HepG2 (cell line): ENCODE results near the gene DSTN. TPM values are rescaled to one million over a fixed set of nuclear protein-coding genes. Genes with fewer than 3 reads are reported as not detected.

ENCODE experiments used
- EP300 ChIP-seq, 3 experiments: sonication (generic) in 1 of 3; formaldehyde crosslinking in 1 of 3; IDR thresholded peaks; 2 replicates each; pipeline versions ENCODE4 v1.5.1 to v1.6.1; 2011 to 2020; ENCODE audit warnings: low read depth in 2 of 3, low read length in 2 of 3, borderline replicate concordance in 1 of 3, improper control_type of control experiment in 1 of 3, mild to moderate bottlenecking in 1 of 3, missing genetic modification reagents in 1 of 3, moderate library complexity in 1 of 3
- HNF4G ChIP-seq, 2 experiments: sonication (generic) in 1 of 2; formaldehyde crosslinking in 1 of 2; IDR thresholded peaks; 2 replicates each; pipeline versions ENCODE4 v1.4.0 to v1.6.1; 2011 to 2020; ENCODE audit warnings: borderline replicate concordance in 2 of 2, low read depth in 2 of 2, mild to moderate bottlenecking in 2 of 2, low read length in 1 of 2, missing genetic modification reagents in 1 of 2, moderate library complexity in 1 of 2
- IRF2 ChIP-seq: IDR thresholded peaks from 2 replicates; pipeline ENCODE4 v1.6.1; 2018; ENCODE audit warnings: missing genetic modification reagents, missing compliant biosample characterization
- KLF9 ChIP-seq: IDR thresholded peaks from 2 replicates; pipeline ENCODE4 v1.6.1; 2016; ENCODE audit warnings: low read depth
- MYNN ChIP-seq: sonication (generic); formaldehyde crosslinking; IDR thresholded peaks from 2 replicates; pipeline ENCODE4 v1.4.0; 2020; ENCODE audit warnings: mild to moderate bottlenecking, low read depth, missing genetic modification reagents
- ONECUT2 ChIP-seq: sonication (generic); formaldehyde crosslinking; IDR thresholded peaks from 2 replicates; pipeline ENCODE4 v1.4.0; 2020; ENCODE audit warnings: missing genetic modification reagents
- PBX2 ChIP-seq: IDR thresholded peaks from 2 replicates; pipeline ENCODE4 v1.6.1; 2016; ENCODE audit warnings: control low read depth
- POLR2A ChIP-seq, 2 experiments: IDR thresholded peaks; 2 replicates each; pipeline ENCODE4 v1.6.1; 2011; ENCODE audit warnings: low read depth in 2 of 2, low read length in 2 of 2, mild to moderate bottlenecking in 1 of 2, moderate library complexity in 1 of 2; ENCODE audit not compliant: insufficient read depth in 1 of 2
- RCOR2 ChIP-seq: IDR thresholded peaks from 2 replicates; pipeline ENCODE4 v1.6.1; 2016; ENCODE audit warnings: missing biosample characterization, missing genetic modification reagents
- REPIN1 ChIP-seq: sonication (generic); formaldehyde crosslinking; IDR thresholded peaks from 2 replicates; pipeline ENCODE4 v1.8.0; 2022; ENCODE audit warnings: missing genetic modification reagents, low read depth, mild to moderate bottlenecking, borderline replicate concordance
- SNAI1 ChIP-seq: sonication (generic); formaldehyde crosslinking; IDR thresholded peaks from 2 replicates; pipeline ENCODE4 v1.5.0; 2020; ENCODE audit warnings: mild to moderate bottlenecking, missing genetic modification reagents, borderline replicate concordance
- STAT5B ChIP-seq: sonication (generic); formaldehyde crosslinking; IDR thresholded peaks from 2 replicates; pipeline ENCODE4 v1.4.0; 2020; ENCODE audit warnings: missing genetic modification reagents
- TBX2 ChIP-seq: sonication (generic); formaldehyde crosslinking; IDR thresholded peaks from 2 replicates; pipeline ENCODE4 v1.5.0; 2020; ENCODE audit warnings: missing genetic modification reagents, mild to moderate bottlenecking, borderline replicate concordance
- TERF1 ChIP-seq: sonication (generic); formaldehyde crosslinking; IDR thresholded peaks from 2 replicates; pipeline ENCODE4 v1.8.0; 2022; ENCODE audit warnings: mild to moderate bottlenecking, missing genetic modification reagents, moderate library complexity
- WIZ ChIP-seq: sonication (generic); formaldehyde crosslinking; IDR thresholded peaks from 2 replicates; pipeline ENCODE4 v1.5.1; 2020; ENCODE audit warnings: mild to moderate bottlenecking, missing genetic modification reagents
- ZMAT5 ChIP-seq: sonication (generic); formaldehyde crosslinking; IDR thresholded peaks from 2 replicates; pipeline ENCODE4 v1.5.0; 2020; ENCODE audit warnings: mild to moderate bottlenecking, low read depth, missing genetic modification reagents, borderline replicate concordance
- ZMYM2 ChIP-seq: sonication (generic); formaldehyde crosslinking; IDR thresholded peaks from 2 replicates; pipeline ENCODE4 v1.8.0; 2022; ENCODE audit warnings: mild to moderate bottlenecking, missing genetic modification reagents
- ZNF263 ChIP-seq: sonication (generic); formaldehyde crosslinking; IDR thresholded peaks from 2 replicates; pipeline ENCODE4 v1.4.0; 2020; ENCODE audit warnings: missing genetic modification reagents
- ZNF660 ChIP-seq: sonication (generic); formaldehyde crosslinking; IDR thresholded peaks from 2 replicates; pipeline ENCODE4 v1.5.1; 2020; ENCODE audit warnings: mild to moderate bottlenecking, low read depth, missing genetic modification reagents, borderline replicate concordance
- ZSCAN25 ChIP-seq: sonication (generic); formaldehyde crosslinking; IDR thresholded peaks from 2 replicates; pipeline ENCODE4 v1.8.0; 2022; ENCODE audit warnings: mild to moderate bottlenecking, missing genetic modification reagents
- ZZZ3 ChIP-seq: sonication (generic); formaldehyde crosslinking; IDR thresholded peaks from 2 replicates; pipeline ENCODE4 v1.4.0; 2020; ENCODE audit warnings: missing genetic modification reagents, mild to moderate bottlenecking, borderline replicate concordance
- polyA plus RNA-seq, 8 experiments: library from polyadenylated mRNA; depleted of rRNA in 3 of 8; stranded (reverse) in 7 of 8; unstranded in 1 of 8; fragments of >200 nt; fragmentation: Illumina TruSeq in 4 of 8; extraction: Trizol in 4 of 8; gene quantifications; 2 replicates each; pipeline versions ENCODE4 v1.2.1 to v1.2.3, GENCODE V29; 2011 to 2016; ENCODE audit warnings: low read depth in 4 of 8, missing spikeins in 1 of 8, mixed read lengths in 1 of 8; ENCODE audit not compliant: insufficient read depth in 1 of 8
- total RNA-seq, 5 experiments: library from RNA; depleted of rRNA; stranded (reverse); fragments of >200 nt; fragmentation: Illumina TruSeq; extraction: Trizol; gene quantifications; 2 replicates each; pipeline ENCODE4 v1.2.3, GENCODE V29; 2016; ENCODE audit warnings: low read depth in 1 of 5
- TF ChIP-seq, protein P1 (sequence below): sonication (generic); formaldehyde crosslinking; IDR thresholded peaks from 2 replicates; pipeline ENCODE4 v1.8.1; 2023; ENCODE audit warnings: missing genetic modification reagents, inconsistent platforms, borderline replicate concordance
- TF ChIP-seq, protein P2 (sequence below): sonication (generic); formaldehyde crosslinking; IDR thresholded peaks from 2 replicates; pipeline ENCODE4 v1.9.0; 2022; ENCODE audit warnings: missing genetic modification reagents, mild to moderate bottlenecking, borderline replicate concordance

The DSTN gene
- total and polyA plus RNA-seq, 2 of the 13 experiments (the other 11 are each of a cell fraction or from before 2014, with no cell fraction given) = 27.6 to 106 TPM

GRCh38 chr20:17646209-17646960 lies 76.5 kb downstream of the DSTN start (continued):
- 0 out of 2 replicates have a peak, but pooled peaks have one; percentile 14 for TF ChIP-seq HNF4G (IDR thresholded peaks at IDR 0.05; ENCODE audit: borderline replicate concordance, low read depth, low read length)
- 0 out of 2 replicates have a peak, but pooled peaks have one; percentile 32 for TF ChIP-seq HNF4G (CRISPR knock-in tag; IDR thresholded peaks at IDR 0.05; ENCODE audit: borderline replicate concordance, low read depth)
- no peak for TF ChIP-seq ZNF263
- TF ChIP-seq EP300 (IDR thresholded peaks at IDR 0.05; ENCODE audit: low read depth in 2 of 2, low read length in 2 of 2) = no peak
- TF ChIP-seq EP300 (CRISPR knock-in tag; IDR thresholded peaks at IDR 0.05; ENCODE audit: borderline replicate concordance) = no peak; the same call in 1 of the 2 replicates
- TF ChIP-seq, protein P1, sequence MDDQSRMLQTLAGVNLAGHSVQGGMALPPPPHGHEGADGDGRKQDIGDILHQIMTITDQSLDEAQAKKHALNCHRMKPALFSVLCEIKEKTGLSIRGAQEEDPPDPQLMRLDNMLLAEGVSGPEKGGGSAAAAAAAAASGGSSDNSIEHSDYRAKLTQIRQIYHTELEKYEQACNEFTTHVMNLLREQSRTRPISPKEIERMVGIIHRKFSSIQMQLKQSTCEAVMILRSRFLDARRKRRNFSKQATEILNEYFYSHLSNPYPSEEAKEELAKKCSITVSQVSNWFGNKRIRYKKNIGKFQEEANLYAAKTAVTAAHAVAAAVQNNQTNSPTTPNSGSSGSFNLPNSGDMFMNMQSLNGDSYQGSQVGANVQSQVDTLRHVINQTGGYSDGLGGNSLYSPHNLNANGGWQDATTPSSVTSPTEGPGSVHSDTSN (CRISPR knock-in tag) = no peak
- TF ChIP-seq ZSCAN25 (CRISPR knock-in tag) = no peak
- no peak for TF ChIP-seq MYNN (CRISPR knock-in tag)
- no peak for TF ChIP-seq IRF2
- no peak for TF ChIP-seq ZMYM2 (CRISPR knock-in tag)
- no peak for TF ChIP-seq REPIN1 (CRISPR knock-in tag)
- TF ChIP-seq, protein P2, sequence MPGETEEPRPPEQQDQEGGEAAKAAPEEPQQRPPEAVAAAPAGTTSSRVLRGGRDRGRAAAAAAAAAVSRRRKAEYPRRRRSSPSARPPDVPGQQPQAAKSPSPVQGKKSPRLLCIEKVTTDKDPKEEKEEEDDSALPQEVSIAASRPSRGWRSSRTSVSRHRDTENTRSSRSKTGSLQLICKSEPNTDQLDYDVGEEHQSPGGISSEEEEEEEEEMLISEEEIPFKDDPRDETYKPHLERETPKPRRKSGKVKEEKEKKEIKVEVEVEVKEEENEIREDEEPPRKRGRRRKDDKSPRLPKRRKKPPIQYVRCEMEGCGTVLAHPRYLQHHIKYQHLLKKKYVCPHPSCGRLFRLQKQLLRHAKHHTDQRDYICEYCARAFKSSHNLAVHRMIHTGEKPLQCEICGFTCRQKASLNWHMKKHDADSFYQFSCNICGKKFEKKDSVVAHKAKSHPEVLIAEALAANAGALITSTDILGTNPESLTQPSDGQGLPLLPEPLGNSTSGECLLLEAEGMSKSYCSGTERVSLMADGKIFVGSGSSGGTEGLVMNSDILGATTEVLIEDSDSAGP (CRISPR knock-in tag) = peak; percentile 22; the same call in 1 of the 2 replicates
- TF ChIP-seq KLF9 (CRISPR knock-in tag) = no peak
- no peak for TF ChIP-seq SNAI1
- TF ChIP-seq WIZ (CRISPR knock-in tag) = no peak
- TF ChIP-seq STAT5B = no peak
- TF ChIP-seq PBX2 = no peak
- TF ChIP-seq RCOR2 (CRISPR knock-in tag) = no peak
- 0 out of 2 replicates have a peak, but pooled peaks have one; percentile 13 for TF ChIP-seq ONECUT2 (CRISPR knock-in tag)
- peak; percentile 65 for TF ChIP-seq TBX2 (CRISPR knock-in tag)
- no peak for TF ChIP-seq TERF1 (CRISPR knock-in tag)
- TF ChIP-seq ZMAT5 (CRISPR knock-in tag) = no peak
- peak in 1 of 2 experiments; percentile 14; a peak in 2 of 4 replicates for TF ChIP-seq POLR2A (IDR thresholded peaks at IDR 0.05; ENCODE audit: insufficient read depth in 1 of 2, low read depth in 2 of 2, low read length in 2 of 2)
- TF ChIP-seq ZNF660 (CRISPR knock-in tag) = no peak
- no peak for TF ChIP-seq ZZZ3 (CRISPR knock-in tag)
